Stimulated activated CD8-positive, alpha-beta memory T cell treated with anti-CD3 and anti-CD28 coated beads, Interleukin-12 subunit alpha, Interleukin-12 subunit beta, amount 100 ng/mL, for 24 hours (primary cell): Measurements from ENCODE around the gene TMEM74B.

Source experiments
- DNase-seq: peaks from one replicate; pipeline ENCODE4 v3.0.0-alpha.2; 2020; ENCODE audit errors: extremely low read depth

TMEM74B gene

GRCh38 chr20:1205802-1206201 lies 21.0 kb upstream of the TMEM74B start:
- no peak for DNase-seq

- no peak for DNase-seq
These were observed 19.8 kb upstream of the TMEM74B start for GRCh38 chr20:1204576-1204975.

DNA sequence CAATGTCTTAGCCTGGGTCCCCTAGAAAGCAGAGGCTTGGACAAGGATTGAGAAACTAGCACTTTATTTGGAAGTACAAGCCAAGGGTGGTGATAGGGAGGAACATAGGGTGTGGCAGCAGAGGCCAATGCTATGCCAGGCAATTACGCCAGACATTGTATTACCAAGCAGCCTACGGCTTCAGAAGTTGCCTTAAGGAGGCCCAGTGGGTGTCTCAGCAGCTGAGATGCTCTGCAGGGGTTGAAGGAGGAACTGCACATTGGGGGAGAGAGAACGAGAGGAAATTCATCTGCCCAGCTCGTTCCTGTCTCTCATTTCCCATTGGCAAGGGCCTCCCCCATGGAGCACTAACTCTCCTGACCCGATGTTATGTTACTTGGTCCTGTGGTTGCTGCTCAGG lies 19.3 kb upstream of the TMEM74B start:
- no peak for DNase-seq

DNA sequence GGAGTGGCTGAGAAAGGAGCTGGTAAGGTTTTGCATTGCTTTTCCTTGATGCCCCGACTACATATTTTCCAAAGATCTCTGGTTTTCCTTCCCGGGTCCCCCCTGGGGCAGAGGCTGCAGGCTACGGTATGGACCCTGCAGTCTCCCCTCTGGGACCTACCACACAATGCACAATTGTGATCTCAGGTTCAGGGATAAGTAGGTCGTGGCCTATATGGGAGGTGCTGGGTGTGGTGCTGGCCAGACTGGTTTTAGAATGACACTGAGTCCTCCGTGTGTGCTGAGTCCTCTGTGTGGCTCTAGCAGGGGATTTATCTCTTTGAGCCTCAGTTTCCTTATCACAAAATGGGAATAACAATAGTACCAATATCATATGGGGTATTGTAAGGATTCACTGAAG lies 18.8 kb upstream of the TMEM74B start:
- no peak for DNase-seq

DNA sequence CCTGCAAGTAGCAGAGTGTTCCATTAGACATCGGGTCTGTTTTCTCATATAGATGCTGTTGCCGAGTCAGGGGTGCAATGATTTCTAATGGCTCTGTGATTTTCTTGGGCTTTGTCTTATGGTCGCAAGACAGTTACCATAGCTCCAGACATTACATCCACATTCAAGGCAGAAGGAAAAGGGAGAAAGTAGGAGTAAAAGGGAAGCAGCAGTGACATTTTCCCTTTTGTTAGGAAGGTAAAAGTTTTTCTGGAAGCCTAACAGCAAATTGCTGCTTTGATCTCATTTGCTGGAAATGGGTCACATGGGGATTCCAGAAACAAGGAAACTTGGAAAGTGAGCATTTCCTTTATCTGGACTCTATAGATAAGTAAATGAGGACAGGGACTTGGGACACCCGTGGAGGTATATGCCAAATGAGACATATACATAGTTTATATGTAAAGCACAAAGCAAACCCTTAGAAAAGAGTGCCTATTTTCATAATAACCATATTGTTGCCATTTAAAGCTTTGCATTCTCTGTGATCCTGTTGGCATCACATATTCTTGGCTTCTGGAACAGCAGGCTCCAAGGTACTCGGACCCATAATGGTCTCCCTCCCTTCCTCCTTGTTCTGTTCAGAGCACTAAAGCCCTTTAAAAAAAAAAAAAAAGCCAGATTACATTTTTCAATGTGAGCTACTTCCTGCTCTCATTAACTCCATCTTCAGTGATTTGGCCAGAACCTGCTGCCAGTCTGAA lies 18.2 kb upstream of the TMEM74B start, which contains the start of gene C20orf202:
Gene C20orf202 (plus strand): TSS at position 693 of the 743 bp plus-strand sequence. CDS start 132 bp downstream, outside the sequence.
- DNase-seq, result no peak

DNA sequence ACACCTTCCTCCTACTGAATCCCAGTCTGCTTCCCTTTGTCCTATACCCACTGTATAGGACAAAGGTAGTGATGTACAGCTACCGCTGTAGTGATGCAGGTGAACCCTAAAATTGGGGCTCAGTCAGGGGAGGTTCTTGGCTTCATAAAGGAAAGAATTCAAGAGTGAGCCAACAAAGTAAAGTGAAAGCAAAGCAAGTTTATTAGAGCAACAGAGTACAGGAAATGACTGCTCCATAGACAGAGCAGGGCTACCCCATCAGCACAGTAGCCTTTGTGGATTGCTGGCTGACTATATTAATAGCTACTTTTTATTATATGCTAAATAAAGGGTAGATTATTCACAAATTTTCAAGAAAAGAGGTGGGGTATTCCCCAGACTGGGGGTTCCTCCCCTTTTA lies 15.2 kb upstream of the TMEM74B start:
- DNase-seq, result no peak

DNA sequence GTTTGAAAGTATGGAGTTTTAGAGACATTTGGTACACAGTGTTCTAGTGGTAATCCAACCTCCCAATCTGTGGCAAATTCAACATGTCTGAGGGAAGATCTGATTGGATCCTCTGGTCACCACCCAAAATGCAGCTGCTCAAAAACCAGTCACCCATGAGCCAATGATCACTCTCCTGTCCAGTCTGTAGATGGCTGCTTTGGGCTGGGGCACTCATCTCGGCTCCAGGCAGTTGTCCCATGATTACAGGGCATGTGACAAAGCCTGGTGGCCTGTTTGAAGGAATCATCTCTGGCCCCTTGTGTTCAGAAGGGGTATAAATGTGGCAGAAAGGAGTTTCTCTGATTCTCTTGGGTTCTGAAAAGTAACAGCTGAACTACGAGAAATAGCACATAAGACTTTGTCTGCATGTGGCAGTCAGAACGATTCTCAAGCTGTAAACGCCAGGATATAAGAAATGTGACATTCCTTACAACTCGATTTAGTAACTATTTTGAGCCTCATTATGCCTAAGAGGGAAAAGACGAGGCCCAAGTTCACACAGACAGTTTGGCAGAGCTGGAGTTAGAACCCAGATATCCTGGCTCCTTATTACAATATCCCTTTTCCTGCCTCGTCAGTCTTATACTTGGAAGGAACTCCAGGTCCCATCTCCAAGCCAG lies 14.6 kb upstream of the TMEM74B start:
- DNase-seq, result no peak

GRCh38 chr20:1198751-1199150 lies 14.0 kb upstream of the TMEM74B start:
- DNase-seq, result no peak

- DNase-seq, result no peak
These were observed 13.0 kb upstream of the TMEM74B start for GRCh38 chr20:1197801-1198200.

DNA sequence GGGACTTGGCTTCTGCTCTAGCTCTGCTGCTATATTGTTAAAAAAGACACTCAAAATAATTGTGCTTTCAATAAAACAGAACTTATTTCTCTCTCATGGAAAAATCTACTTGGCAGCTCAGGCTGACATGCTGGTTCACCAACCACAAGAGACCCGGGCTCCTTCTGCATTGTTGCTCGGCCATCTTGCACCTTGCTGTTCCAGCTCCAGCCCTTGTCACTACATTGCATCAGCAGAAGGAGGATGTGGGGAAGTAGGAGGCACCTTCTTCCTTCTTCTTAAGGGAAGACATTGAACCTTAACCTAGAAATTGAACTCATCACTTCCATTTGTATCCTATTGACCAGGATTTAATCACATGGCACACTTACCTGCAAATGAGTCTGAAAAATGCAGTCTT lies 11.9 kb upstream of the TMEM74B start:
- DNase-seq, result no peak

DNA sequence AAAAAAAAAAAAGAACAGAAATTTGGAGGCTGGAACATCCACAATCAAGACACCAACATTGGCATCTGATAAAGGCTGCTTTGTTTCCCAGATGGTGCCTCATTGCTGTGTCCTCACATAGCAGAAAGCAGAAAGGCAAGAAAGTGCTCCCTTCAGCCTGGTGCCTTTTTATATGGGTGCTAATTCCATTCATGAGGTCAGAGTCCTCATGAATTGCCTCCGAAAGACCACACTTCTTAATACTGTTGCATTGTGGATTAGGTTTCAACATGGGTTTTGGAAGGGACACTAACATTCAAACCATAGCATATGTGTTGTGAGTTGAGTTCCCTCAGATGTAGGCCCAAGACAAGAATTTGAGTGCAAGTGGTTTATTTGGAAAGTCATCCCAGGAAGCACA lies 10.4 kb upstream of the TMEM74B start:
- no peak for DNase-seq

DNA sequence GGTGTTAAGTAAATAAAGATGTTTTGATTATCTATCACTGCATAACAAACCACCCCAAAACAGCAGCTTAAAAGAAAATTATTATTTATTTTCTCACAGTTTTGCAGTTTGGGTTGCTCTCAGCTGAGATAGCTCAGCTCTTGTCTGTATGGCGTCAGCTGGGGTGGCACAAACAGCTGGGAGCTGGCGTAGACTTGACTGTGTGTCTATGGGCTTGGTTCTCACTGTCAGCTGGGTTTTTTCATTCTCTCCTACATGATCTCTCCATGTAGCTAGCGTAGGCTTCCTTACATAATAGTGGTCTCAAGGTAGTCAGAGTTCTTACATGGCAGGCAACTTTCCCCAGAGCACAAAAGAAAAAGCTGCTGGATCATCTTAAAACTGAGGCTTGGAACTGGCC lies 6.5 kb upstream of the TMEM74B start:
- DNase-seq, result no peak

- DNase-seq, result no peak
These were observed 6.1 kb upstream of the TMEM74B start for GRCh38 chr20:1190847-1191246.

GRCh38 chr20:1189827-1190226 lies 5.0 kb upstream of the TMEM74B start:
- DNase-seq, result no peak

DNA sequence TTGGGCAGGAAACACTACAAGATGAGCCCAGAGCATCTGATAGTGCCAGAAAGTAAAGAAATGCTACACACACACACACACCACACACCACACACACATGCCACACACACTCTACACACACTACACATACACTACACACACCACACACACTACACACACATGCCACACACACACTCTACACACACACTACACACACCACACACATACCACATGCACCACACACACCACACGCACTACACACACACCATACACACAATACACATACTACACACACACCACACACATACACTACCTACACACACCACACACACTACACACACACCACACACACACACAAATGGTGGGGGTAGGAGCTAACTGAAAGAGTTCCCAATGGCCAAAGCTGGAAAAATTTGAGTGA lies 3.6 kb upstream of the TMEM74B start:
- no peak for DNase-seq

GRCh38 chr20:1187605-1188171 lies 2.9 kb upstream of the TMEM74B start:
- DNase-seq, result no peak

DNA sequence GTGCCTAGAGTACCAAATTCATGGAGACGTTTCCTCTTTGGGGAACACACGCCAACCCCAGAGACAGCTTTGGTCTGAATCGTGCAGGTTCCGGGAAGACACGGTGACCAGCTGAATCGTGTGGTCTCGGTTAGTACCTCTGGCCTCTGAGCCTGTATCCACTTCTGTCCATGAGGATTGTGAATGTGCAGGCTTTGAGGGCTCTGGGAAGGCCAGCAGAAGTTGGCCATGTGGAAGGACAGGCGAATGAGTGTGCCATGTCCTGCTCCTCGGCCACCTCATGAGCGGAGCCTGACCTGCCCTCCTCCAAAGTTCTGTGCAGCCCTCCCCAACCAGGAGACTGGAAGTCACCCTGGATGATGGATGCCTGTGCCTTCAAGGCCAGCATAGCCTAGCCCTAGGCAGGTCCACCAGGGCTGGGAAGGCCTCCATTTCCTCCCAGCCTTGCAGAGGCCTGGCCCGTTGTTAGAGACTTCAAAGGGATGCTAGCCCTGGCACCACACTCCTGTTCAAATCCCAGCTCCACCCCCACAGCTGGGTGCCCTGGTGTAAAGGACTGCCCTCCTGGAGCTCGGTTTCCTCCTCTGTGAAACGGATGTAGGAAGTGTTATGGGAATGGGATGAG lies 1.7 kb upstream of the TMEM74B start:
- DNase-seq, result no peak

DNA sequence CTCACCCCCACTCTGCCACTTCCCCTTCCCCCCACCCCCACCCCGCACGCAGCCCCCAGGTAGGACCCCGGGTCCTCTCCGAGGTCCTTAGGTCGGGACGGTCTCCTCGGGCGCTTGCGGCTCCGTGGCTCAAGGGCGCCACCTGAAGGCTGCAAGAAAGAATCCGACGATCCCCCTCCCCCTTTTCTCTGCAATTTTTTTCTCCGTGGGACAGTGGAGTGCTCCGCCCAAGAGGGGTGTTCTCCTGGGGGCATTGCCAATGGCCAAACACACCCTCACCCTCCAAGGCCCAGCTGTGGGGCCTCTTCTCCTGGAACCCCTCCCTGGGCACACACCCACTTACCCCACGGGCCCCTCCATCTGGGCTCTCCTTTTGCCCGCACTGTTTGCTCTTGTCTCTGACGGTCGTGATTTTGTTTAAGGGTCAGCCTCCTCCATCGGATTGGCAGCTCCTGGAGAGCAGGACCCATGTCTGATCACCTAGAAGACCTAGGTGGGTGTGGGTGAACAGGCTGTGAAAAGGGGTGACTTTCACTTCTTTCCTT lies 1.1 kb upstream of the TMEM74B start:
- no peak for DNase-seq

DNA sequence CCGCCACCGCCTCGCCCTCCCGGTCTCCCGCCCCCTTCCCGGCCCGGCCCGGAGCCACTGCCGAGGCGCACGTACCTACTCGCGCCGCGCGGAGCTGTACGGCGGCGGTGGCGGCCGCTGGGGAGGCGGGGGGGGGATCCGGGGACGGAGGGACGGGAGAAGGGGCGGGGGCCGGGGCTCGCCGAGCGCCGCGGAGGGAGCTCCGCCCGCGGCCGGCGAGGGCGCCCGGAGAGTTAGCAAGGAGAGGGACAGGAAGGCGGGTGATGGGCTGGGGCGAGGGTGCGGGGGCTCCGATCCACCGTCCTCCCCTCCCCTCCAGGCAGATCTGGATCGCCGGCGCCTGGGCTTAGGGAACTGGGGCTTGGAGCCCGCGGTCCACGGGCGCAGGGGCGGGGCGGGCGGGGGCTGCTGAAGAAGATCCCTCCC lies 548 bp upstream of the TMEM74B start:
- DNase-seq, result no peak

GRCh38 chr20:1184260-1184637 lies 532 bp downstream of the TMEM74B start:
- DNase-seq, result no peak

- DNase-seq, result no peak
These were observed 1.6 kb downstream of the TMEM74B start for GRCh38 chr20:1183153-1183552.

- DNase-seq, result no peak
These were observed 2.7 kb downstream of the TMEM74B start for GRCh38 chr20:1182106-1182505.
